Measurements from ENCODE around the gene FGD4. TPM values are rescaled to one million over a fixed set of nuclear protein-coding genes. Genes with fewer than 3 reads are reported as not detected.

The FGD4 gene
- total RNA-seq, 4 donors from 2014 or later: 21.4 to 33.0 (median 26.9) TPM

GRCh38 chr12:32589165-32589865, 190.0 kb downstream of the FGD4 start:
- no peak for DNase-seq (ENCODE audit: extremely low spot score)
- H3K36me3 ChIP-seq: peaks cover 0 to 25% (median 9%) of the 10 kb centered on the region in 4 donors
- intact Hi-C loops (cut with DNase I): no loop called here
- peaks cover 4 to 8% (median 7%) of the 10 kb centered on the region in 4 donors for H3K4me1 ChIP-seq
- no peaks in the 10 kb centered on the region for H3K9me3 ChIP-seq
- H3K27ac ChIP-seq (replicated peaks in 1 of 4): no peak overlapping the region
- H3K4me3 ChIP-seq: no peak overlapping the region
- 74% methylated on average over 4 of the region's 4 CpGs for WGBS
- no peaks in the 10 kb centered on the region for H3K27me3 ChIP-seq
- TF ChIP-seq POLR2AphosphoS5 (IDR thresholded peaks at IDR 0.05) (no peak), POLR2A (IDR thresholded peaks at IDR 0.05; ENCODE audit: low read depth) (no peak), CTCF (IDR thresholded peaks at IDR 0.05) (no peak), EP300 (IDR thresholded peaks at IDR 0.05) (no peak)

GRCh38 chr12:32595251-32595650, 195.9 kb downstream of the FGD4 start:
- H3K36me3 ChIP-seq: peaks cover 0 to 46% (median 17%) of the 10 kb centered on the region in 4 donors
- 89% methylated on average over 2 of the region's 2 CpGs for WGBS
- no peaks in the 10 kb centered on the region for H3K4me1 ChIP-seq
- no peak overlapping the region for H3K4me3 ChIP-seq
- no peak for TF ChIP-seq POLR2AphosphoS5 (IDR thresholded peaks at IDR 0.05)
- TF ChIP-seq EP300 (IDR thresholded peaks at IDR 0.05): no peak
- no peak for TF ChIP-seq POLR2A (IDR thresholded peaks at IDR 0.05; ENCODE audit: low read depth)
- TF ChIP-seq CTCF (IDR thresholded peaks at IDR 0.05): no peak
- no peak overlapping the region for H3K27ac ChIP-seq (replicated peaks in 1 of 4)
- intact Hi-C loops (cut with DNase I): no loop called here
- H3K9me3 ChIP-seq: no peaks in the 10 kb centered on the region
- no peak for DNase-seq (ENCODE audit: extremely low spot score)
- H3K27me3 ChIP-seq: no peaks in the 10 kb centered on the region

GRCh38 chr12:32596030-32596429, 196.7 kb downstream of the FGD4 start:
- TF ChIP-seq CTCF (IDR thresholded peaks at IDR 0.05) (no peak), EP300 (IDR thresholded peaks at IDR 0.05) (no peak), POLR2AphosphoS5 (IDR thresholded peaks at IDR 0.05) (no peak), POLR2A (IDR thresholded peaks at IDR 0.05; ENCODE audit: low read depth) (no peak)
- no peak for DNase-seq (ENCODE audit: extremely low spot score)
- WGBS: 49% methylated on average over 1 of the region's 1 CpG
- Histone ChIP-seq H3K4me3 (no peak overlapping the region), H3K36me3 (peaks cover 0 to 47% (median 18%) of the 10 kb centered on the region in 4 donors), H3K9me3 (no peaks in the 10 kb centered on the region), H3K27me3 (no peaks in the 10 kb centered on the region), H3K27ac (replicated peaks in 1 of 4) (no peak overlapping the region), H3K4me1 (no peaks in the 10 kb centered on the region)
- intact Hi-C loops (cut with DNase I): no loop called here

GRCh38 chr12:32598688-32599087, 199.3 kb downstream of the FGD4 start:
- Histone ChIP-seq H3K4me1 (no peaks in the 10 kb centered on the region), H3K36me3 (peaks cover 0 to 57% (median 29%) of the 10 kb centered on the region in 4 donors), H3K27me3 (no peaks in the 10 kb centered on the region), H3K4me3 (no peak overlapping the region), H3K27ac (replicated peaks in 1 of 4) (no peak overlapping the region), H3K9me3 (no peaks in the 10 kb centered on the region)
- TF ChIP-seq CTCF (IDR thresholded peaks at IDR 0.05) (no peak), POLR2AphosphoS5 (IDR thresholded peaks at IDR 0.05) (no peak), POLR2A (IDR thresholded peaks at IDR 0.05; ENCODE audit: low read depth) (no peak), EP300 (IDR thresholded peaks at IDR 0.05) (no peak)
- no peak for DNase-seq (ENCODE audit: extremely low spot score)
- intact Hi-C loops (cut with DNase I): no loop called here
- WGBS: 94% methylated on average over 1 of the region's 1 CpG
